Measurements from ENCODE around the gene COL15A1.

Gene COL15A1

GRCh38 chr9:98958271-98958984, 14.7 kb downstream of the COL15A1 start:
- peak; percentile 93 for DNase-seq (ENCODE audit: extremely low read depth, low read depth)
- TF ChIP-seq, protein P1, sequence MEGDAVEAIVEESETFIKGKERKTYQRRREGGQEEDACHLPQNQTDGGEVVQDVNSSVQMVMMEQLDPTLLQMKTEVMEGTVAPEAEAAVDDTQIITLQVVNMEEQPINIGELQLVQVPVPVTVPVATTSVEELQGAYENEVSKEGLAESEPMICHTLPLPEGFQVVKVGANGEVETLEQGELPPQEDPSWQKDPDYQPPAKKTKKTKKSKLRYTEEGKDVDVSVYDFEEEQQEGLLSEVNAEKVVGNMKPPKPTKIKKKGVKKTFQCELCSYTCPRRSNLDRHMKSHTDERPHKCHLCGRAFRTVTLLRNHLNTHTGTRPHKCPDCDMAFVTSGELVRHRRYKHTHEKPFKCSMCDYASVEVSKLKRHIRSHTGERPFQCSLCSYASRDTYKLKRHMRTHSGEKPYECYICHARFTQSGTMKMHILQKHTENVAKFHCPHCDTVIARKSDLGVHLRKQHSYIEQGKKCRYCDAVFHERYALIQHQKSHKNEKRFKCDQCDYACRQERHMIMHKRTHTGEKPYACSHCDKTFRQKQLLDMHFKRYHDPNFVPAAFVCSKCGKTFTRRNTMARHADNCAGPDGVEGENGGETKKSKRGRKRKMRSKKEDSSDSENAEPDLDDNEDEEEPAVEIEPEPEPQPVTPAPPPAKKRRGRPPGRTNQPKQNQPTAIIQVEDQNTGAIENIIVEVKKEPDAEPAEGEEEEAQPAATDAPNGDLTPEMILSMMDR (IDR thresholded peaks at IDR 0.05; ENCODE audit: low read depth, low read length): no peak

DNA sequence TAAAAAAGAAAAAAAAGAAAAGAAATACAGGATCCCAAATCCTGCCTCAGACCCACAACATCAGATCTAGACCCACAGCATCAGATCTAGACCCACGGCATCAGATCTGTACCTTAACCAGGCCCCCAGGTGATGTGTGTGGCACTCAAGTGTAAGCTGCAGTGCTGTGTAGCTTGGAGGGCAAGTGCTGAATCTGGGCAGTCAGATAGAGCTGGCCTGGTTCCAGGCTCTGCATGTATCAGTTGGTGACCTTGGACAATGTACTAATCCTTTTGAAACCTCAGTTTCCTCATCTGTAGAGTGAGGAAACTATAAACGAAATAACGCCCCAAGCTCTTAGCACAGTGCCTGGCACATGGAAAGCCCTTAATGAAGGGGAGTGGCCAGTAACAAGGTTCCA, 16.7 kb downstream of the COL15A1 start:
- TF ChIP-seq, protein P1 (IDR thresholded peaks at IDR 0.05; ENCODE audit: low read depth, low read length): no peak
- DNase-seq (ENCODE audit: extremely low read depth, low read depth): no peak

DNA sequence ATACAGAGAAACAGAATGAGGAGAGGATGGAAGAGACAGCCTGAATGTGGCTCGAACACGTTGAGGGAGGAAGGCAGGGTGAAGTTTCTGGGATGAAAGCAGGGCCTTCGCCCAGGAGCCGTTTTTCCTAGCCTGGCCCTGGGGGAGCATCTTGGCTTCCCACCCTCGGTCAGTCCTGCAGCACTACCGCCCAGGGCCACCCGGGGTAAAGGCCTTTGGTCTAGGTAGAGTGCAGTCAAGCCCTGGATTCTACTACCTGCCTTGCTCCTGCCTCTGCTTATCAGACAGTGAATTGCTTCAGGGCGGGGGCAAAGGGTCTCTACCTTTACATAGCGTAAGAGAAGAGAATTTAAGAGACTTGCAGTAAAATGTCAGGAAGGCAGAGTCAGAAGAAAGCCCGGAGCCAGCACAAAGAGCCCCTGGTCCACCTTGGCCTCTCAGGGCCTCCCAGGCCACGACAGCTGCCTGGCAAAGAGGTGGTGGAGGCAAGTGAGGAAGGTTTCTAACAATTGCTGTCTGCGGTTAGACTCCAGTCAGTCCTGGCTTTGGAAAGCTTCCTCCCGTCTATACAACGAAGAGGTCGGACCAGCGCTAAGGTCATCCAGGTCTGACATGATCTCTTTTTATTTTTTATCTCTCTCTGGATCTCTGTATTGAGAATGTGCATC, 17.9 kb downstream of the COL15A1 start:
- TF ChIP-seq, protein P1 (IDR thresholded peaks at IDR 0.05; ENCODE audit: low read depth, low read length): no peak

GRCh38 chr9:98962181-98962560, 18.5 kb downstream of the COL15A1 start:
- TF ChIP-seq, protein P1 (IDR thresholded peaks at IDR 0.05; ENCODE audit: low read depth, low read length): no peak
- peak; percentile 96 for DNase-seq (ENCODE audit: extremely low read depth, low read depth)

More for the DNA sequence above, 17.9 kb downstream of the COL15A1 start:
- DNase-seq (ENCODE audit: extremely low read depth, low read depth): no peak

- TF ChIP-seq, protein P1 (IDR thresholded peaks at IDR 0.05; ENCODE audit: low read depth, low read length): no peak
- no peak for DNase-seq (ENCODE audit: extremely low read depth, low read depth)
These were observed 19.2 kb downstream of the COL15A1 start for GRCh38 chr9:98962861-98963260.

DNA sequence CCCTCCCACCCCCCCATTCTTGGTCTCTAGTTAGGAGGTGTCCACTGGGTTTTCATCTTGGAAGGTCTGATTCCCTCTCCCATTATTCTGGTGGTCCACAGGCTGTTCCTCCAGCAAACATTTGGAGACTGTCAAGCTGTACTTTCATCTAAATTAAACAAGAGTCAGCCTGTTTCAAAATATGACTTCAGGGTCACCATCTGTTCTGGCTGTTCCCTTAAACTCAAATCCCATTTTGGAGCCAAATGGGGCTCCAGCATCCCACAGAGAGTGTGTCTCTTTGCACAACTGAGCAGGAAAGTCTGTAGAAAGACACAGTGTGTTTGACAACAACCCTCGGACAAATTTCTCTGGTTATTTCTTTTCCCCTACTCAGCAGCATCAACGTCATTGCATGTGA, 20.5 kb downstream of the COL15A1 start:
- no peak for DNase-seq (ENCODE audit: extremely low read depth, low read depth)
- TF ChIP-seq, protein P1 (IDR thresholded peaks at IDR 0.05; ENCODE audit: low read depth, low read length): no peak

- TF ChIP-seq, protein P1 (IDR thresholded peaks at IDR 0.05; ENCODE audit: low read depth, low read length): no peak
- DNase-seq (ENCODE audit: extremely low read depth, low read depth): no peak
These were observed 21.2 kb downstream of the COL15A1 start for GRCh38 chr9:98964911-98965336.
